WTC11 (cell line): ENCODE results near the gene MGAT4A.

Experiments
- CTCF ChIP-seq: fragments of 200-600 bp; IDR thresholded peaks from 2 replicates; pipeline ENCODE4 v1.8.0; 2022; ENCODE audit warnings: antibody characterized with exemption
- E2F4 ChIP-seq: sonication (generic); formaldehyde crosslinking; IDR thresholded peaks from 2 replicates; pipeline ENCODE4 v1.8.1; 2022; ENCODE audit warnings: low read depth, mild to moderate bottlenecking, moderate library complexity, missing genetic modification reagents, borderline replicate concordance
- GABPB1 ChIP-seq: sonication (generic); formaldehyde crosslinking; IDR thresholded peaks from 2 replicates; pipeline ENCODE4 v1.8.1; 2023; ENCODE audit warnings: mild to moderate bottlenecking, missing genetic modification reagents
- IRF2 ChIP-seq: sonication (generic); formaldehyde crosslinking; IDR thresholded peaks from 2 replicates; pipeline ENCODE4 v1.8.0; 2022; ENCODE audit warnings: low read depth, missing genetic modification reagents, borderline replicate concordance
- NFYB ChIP-seq: sonication (generic); formaldehyde crosslinking; conservative IDR thresholded peaks from 2 replicates; pipeline ENCODE4 v1.8.0; 2022; ENCODE audit warnings: low read depth, missing genetic modification reagents
- NR2C2 ChIP-seq: sonication (generic); formaldehyde crosslinking; IDR thresholded peaks from 2 replicates; pipeline ENCODE4 v1.8.0; 2022; ENCODE audit warnings: mild to moderate bottlenecking, missing genetic modification reagents
- SMAD3 ChIP-seq: sonication (generic); formaldehyde crosslinking; IDR thresholded peaks from 2 replicates; pipeline ENCODE4 v1.8.0; 2022; ENCODE audit warnings: missing genetic modification reagents, mild to moderate bottlenecking, borderline replicate concordance
- SP1 ChIP-seq: sonication (generic); formaldehyde crosslinking; conservative IDR thresholded peaks from 2 replicates; pipeline ENCODE4 v1.8.1; 2022; ENCODE audit warnings: missing genetic modification reagents
- TCF7 ChIP-seq: sonication (generic); formaldehyde crosslinking; IDR thresholded peaks from 2 replicates; pipeline ENCODE4 v1.8.0; 2022; ENCODE audit warnings: mild to moderate bottlenecking, low read depth, missing genetic modification reagents, moderate library complexity
- TP53 ChIP-seq: sonication (generic); formaldehyde crosslinking; IDR thresholded peaks from 2 replicates; pipeline ENCODE4 v1.8.1; 2023; ENCODE audit warnings: mild to moderate bottlenecking, missing genetic modification reagents
- USF1 ChIP-seq: sonication (generic); formaldehyde crosslinking; IDR thresholded peaks from 2 replicates; pipeline ENCODE4 v1.8.0; 2022; ENCODE audit warnings: mild to moderate bottlenecking, missing genetic modification reagents
- ZNF232 ChIP-seq: sonication (generic); formaldehyde crosslinking; IDR thresholded peaks from 2 replicates; pipeline ENCODE4 v1.8.0; 2022; ENCODE audit warnings: mild to moderate bottlenecking, missing genetic modification reagents
- TF ChIP-seq, protein P1 (sequence below): sonication (generic); formaldehyde crosslinking; IDR thresholded peaks from 2 replicates; pipeline ENCODE4 v1.8.0; 2022; ENCODE audit warnings: missing genetic modification reagents
- TF ChIP-seq, protein P2 (sequence below): sonication (generic); formaldehyde crosslinking; IDR thresholded peaks from 2 replicates; pipeline ENCODE4 v1.8.1; 2023; ENCODE audit warnings: mild to moderate bottlenecking, missing genetic modification reagents

DNA sequence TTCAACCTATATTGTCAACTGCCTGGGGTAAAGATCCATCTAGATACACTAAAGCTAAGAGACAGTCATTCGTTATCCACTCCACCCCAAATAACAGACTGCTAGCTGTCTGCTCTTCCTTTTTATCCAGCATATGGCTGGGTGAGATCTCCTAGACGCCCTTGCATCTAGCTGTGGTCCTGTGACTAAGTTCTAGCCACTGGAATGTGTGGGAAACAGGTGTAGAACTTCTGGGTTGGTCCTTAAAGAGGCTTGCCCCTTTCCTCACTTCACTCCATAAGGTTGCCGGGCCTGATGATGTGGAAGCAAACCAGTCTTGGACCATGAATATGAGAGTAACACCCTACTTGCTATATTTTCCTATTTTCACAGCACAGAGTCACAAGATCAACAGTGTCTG, 125.9 kb downstream of the MGAT4A start:
- TF ChIP-seq, protein P1, sequence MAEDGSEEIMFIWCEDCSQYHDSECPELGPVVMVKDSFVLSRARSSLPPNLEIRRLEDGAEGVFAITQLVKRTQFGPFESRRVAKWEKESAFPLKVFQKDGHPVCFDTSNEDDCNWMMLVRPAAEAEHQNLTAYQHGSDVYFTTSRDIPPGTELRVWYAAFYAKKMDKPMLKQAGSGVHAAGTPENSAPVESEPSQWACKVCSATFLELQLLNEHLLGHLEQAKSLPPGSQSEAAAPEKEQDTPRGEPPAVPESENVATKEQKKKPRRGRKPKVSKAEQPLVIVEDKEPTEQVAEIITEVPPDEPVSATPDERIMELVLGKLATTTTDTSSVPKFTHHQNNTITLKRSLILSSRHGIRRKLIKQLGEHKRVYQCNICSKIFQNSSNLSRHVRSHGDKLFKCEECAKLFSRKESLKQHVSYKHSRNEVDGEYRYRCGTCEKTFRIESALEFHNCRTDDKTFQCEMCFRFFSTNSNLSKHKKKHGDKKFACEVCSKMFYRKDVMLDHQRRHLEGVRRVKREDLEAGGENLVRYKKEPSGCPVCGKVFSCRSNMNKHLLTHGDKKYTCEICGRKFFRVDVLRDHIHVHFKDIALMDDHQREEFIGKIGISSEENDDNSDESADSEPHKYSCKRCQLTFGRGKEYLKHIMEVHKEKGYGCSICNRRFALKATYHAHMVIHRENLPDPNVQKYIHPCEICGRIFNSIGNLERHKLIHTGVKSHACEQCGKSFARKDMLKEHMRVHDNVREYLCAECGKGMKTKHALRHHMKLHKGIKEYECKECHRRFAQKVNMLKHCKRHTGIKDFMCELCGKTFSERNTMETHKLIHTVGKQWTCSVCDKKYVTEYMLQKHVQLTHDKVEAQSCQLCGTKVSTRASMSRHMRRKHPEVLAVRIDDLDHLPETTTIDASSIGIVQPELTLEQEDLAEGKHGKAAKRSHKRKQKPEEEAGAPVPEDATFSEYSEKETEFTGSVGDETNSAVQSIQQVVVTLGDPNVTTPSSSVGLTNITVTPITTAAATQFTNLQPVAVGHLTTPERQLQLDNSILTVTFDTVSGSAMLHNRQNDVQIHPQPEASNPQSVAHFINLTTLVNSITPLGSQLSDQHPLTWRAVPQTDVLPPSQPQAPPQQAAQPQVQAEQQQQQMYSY, result no peak
- TF ChIP-seq GABPB1 (no peak), CTCF (no peak), SP1 (CRISPR knock-in tag) (no peak), NR2C2 (CRISPR knock-in tag) (no peak), TP53 (CRISPR knock-in tag) (no peak), USF1 (CRISPR knock-in tag) (no peak), SMAD3 (CRISPR knock-in tag) (no peak), E2F4 (no peak), NFYB (CRISPR knock-in tag) (no peak), IRF2 (CRISPR knock-in tag) (no peak), ZNF232 (no peak), TCF7 (CRISPR knock-in tag) (no peak)
- TF ChIP-seq, protein P2, sequence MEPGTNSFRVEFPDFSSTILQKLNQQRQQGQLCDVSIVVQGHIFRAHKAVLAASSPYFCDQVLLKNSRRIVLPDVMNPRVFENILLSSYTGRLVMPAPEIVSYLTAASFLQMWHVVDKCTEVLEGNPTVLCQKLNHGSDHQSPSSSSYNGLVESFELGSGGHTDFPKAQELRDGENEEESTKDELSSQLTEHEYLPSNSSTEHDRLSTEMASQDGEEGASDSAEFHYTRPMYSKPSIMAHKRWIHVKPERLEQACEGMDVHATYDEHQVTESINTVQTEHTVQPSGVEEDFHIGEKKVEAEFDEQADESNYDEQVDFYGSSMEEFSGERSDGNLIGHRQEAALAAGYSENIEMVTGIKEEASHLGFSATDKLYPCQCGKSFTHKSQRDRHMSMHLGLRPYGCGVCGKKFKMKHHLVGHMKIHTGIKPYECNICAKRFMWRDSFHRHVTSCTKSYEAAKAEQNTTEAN (CRISPR knock-in tag), result no peak
